Stimulated activated CD8-positive, alpha-beta memory T cell treated with anti-CD3 and anti-CD28 coated beads, Interleukin-2, amount 100 ng/mL, for 48 hours (primary cell): Measurements from ENCODE around the gene OARD1.
"Not testable (repeated sequence)": the region's sequence is repeated elsewhere in the genome, so short reads cannot be mapped to it uniquely, and the experiment has no call there.

Experiments
- DNase-seq, 2 donors: peaks; one replicate each; pipeline ENCODE4 v3.0.0-alpha.2; 2020; ENCODE audit warnings: low read depth in 2 of 2

The OARD1 gene

DNA sequence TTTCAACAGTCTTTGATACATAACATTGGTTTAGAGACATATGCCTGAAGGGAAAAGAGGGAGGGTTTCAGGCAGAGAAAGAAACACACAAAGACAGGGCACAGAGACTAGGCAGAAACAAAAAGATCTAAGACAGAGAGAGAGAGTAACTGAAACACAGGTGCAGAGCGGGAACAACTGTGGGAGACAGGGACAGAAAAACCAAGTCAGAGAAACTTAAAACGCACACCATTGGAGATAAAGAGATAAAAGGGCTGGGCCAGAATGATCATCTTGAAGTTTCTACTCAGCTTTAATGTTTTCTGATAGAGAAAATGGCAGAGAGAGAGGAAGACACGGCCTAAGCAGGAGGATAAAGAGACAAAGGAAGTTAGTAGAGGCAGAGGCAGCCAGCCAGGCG, 44.9 kb downstream of the OARD1 start:
- DNase-seq, result no peak

DNA sequence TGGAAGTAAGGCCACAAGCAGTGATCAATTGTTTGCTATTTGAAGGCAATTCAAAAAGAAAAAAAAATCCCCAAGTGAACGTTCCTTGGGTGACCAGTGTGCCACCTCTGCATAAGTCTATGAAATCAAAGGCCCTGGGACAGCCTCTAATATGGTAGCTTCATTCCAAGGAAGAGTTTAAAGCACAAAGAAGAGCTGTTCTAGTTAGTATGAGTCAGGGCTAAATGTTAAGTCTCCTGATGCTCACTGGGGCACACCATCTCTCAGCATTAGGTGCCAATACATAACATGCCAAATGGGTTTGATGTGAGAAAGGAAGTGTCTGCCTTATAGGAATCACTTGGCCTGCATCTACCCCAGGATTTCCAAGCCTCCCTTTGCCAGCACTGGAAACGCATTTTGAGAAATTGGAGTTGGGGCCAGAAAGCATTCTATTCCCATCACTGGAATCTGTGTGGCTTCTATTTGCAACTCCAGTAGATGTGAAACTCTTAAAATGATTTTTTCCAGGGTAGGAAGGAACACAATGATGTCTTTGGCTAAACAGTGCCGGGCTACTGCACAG, 46.1 kb downstream of the OARD1 start:
- DNase-seq, result no peak

DNA sequence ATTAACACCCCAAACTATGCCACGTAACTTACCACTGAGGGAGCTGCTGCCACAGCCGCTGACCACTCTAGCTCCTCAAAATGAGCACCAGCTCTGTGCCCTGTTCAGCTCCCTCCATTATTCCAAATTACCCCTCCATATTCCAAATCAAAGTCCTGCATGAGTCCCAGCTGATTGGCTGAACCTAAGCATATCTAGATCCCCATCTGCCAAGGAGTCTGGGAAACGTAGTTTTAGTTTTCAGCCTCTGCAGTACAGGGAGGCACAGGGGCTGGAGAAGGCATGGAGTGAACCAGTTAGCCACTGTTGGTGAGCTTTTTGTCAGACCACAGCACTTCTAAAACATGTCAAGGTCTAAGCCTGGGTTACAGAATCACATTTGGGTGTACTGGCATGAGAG, 49.0 kb downstream of the OARD1 start:
- no peak for DNase-seq

DNA sequence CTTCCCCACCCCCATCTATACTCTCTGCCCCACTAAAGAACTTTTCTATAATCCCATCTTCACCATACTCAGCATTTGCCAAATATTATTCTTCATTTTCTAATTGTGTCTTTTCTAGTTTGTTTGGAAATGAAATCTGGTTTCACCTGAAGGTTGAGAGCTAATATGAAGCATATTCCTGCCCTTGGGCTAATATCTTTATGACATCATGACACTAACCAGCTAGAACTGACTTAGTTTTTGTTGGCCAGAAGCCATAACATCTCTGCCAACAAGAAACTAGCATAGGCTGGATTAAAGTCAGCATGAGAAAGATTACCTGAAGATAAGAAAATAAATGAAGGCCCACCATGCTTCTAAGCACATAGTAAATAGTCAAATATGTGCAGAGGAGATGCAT, 49.9 kb downstream of the OARD1 start:
- no peak for DNase-seq

DNA sequence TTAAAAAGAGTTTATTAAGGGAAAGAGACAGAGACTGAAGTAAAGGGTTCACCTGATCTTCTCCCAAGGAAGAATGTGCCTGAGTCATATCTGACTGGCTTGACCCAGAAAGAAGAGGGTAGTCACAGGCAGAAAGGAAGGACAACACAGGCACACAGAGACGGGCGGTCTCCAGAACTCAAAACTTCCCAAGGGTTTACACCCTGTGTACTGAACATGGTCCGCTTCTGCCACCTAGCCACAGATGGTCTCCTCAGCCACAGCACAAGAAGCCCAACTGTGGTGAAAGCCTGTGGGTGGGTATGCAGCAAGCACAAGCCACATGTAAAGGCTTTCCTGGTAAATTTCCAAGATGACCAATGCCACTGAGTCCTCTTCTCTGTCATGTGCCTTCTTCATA, 50.3 kb downstream of the OARD1 start:
- DNase-seq, result no peak

DNA sequence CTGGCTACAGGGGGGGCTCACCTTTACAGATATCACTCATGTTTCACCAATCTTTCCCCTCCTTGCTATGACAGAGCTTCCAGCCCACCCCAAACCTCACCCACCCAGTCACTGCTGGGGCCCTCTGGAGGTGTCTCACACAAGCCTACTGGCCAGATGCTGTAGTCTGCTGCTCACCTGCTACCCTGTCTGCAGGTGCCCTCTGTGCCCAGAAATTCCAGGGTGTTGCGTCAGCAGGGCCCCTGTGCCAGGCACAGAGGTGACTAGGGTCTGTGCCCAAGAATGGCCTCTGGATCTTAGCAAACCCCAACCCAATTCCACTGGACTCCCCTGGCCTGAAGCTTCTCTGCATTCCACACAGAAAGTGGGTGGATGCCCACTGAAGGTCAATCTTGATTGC, 54.5 kb downstream of the OARD1 start:
- DNase-seq, result no peak

DNA sequence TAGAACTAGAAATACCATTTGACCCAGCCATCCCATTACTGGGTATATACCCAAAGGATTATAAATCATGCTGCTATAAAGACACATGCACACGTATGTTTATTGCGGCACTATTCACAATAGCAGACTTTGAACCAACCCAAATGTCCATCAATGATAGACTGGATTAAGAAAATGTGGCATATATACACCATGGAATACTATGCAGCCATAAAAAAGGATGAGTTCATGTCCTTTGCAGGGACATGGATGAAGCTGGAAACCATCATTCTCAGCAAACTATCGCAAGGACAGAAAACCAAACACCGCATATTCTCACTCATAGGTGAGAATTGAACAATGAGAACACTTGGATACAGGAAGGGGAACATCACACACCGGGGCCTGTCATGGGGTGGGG, 56.3 kb downstream of the OARD1 start:
- not testable (repeated sequence) for DNase-seq

DNA sequence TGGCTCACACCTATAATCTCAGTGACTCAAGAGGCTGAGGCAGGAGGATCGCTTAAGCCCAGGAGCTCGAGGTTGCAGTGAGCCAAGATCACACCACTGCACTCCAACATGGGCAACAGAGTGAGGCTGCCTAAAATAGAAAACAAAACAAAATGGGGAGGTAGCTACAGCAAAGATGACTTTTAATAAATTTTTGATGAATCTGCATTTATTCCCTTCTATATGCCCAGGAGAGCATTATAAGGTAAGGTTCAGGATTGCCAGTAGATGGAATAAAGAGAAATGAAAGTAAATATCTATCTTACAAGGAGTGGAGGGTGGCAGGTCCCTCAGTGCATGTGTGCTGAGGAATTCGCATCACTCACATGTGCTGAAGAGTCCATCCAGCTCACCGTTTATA, 57.4 kb downstream of the OARD1 start:
- no peak for DNase-seq
